DND-41 (cell line): ENCODE data around the gene GMPS.
"Not testable (repeated sequence)": the region's sequence is repeated elsewhere in the genome, so short reads cannot be mapped to it uniquely, and the experiment has no call there.

Experiments
- ATAC-seq: fragments of 200-7000 bp; cut with Tn5 transposase; 3 replicates; pipeline ENCODE4 v1.9.1; 2021; ENCODE audit warnings: low read depth; ENCODE audit not compliant: insufficient read depth
- DNase-seq: peaks from one replicate; pipeline ENCODE4 v3.0.0-alpha.2; 2020
- H2AFZ ChIP-seq: 2 replicates; pipeline ENCODE4 v1.6.0; 2012; ENCODE audit warnings: low read depth, low read length
- H3K27ac ChIP-seq: 2 replicates; pipeline ENCODE4 v1.5.1; 2012; ENCODE audit warnings: low read length, inconsistent platforms
- H3K27me3 ChIP-seq: fragments of 200-600 bp; sonication (generic); 2 replicates; pipeline ENCODE4 v1.6.0; 2012; ENCODE audit warnings: low read length, mild to moderate bottlenecking, inconsistent platforms; ENCODE audit not compliant: insufficient read depth, poor library complexity
- H3K36me3 ChIP-seq: 2 replicates; pipeline ENCODE4 v1.5.1; 2012; ENCODE audit warnings: low read length, inconsistent platforms; ENCODE audit not compliant: insufficient read depth
- H3K4me1 ChIP-seq: 2 replicates; pipeline ENCODE4 v1.5.1; 2012; ENCODE audit warnings: mild to moderate bottlenecking, low read length; ENCODE audit not compliant: insufficient read depth
- H3K4me2 ChIP-seq: 2 replicates; pipeline ENCODE4 v1.6.0; 2012; ENCODE audit warnings: mild to moderate bottlenecking, moderate library complexity, low read length, inconsistent platforms; ENCODE audit not compliant: insufficient read depth
- H3K4me3 ChIP-seq, 2 experiments: fragments of 200-600 bp in 1 of 2; shearing (Covaris generic) in 1 of 2; 2 replicates each; pipeline ENCODE4 v1.5.1; 2012 to 2016; ENCODE audit warnings: inconsistent platforms in 2 of 2, low read length in 2 of 2, mild to moderate bottlenecking in 2 of 2, low read depth in 1 of 2, moderate library complexity in 1 of 2
- H3K79me2 ChIP-seq: 2 replicates; pipeline ENCODE4 v1.6.0; 2012; ENCODE audit warnings: low read length, inconsistent platforms; ENCODE audit not compliant: insufficient read depth
- H3K9ac ChIP-seq: 2 replicates; pipeline ENCODE4 v1.6.0; 2012; ENCODE audit warnings: low read depth, mild to moderate bottlenecking, inconsistent platforms, low read length, moderate library complexity
- H3K9me3 ChIP-seq: 2 replicates; pipeline ENCODE4 v1.5.1; 2012; ENCODE audit warnings: low read length, moderate library complexity, mild to moderate bottlenecking, inconsistent platforms; ENCODE audit not compliant: insufficient read depth, severe bottlenecking
- H4K20me1 ChIP-seq: 2 replicates; pipeline ENCODE4 v1.6.0; 2012; ENCODE audit warnings: low read length; ENCODE audit not compliant: insufficient read depth
- EZH2 ChIP-seq: IDR thresholded peaks from 3 replicates; pipeline ENCODE4 v1.6.1; 2012; ENCODE audit warnings: borderline replicate concordance, low read depth, mild to moderate bottlenecking, moderate library complexity, low read length, inconsistent platforms; ENCODE audit not compliant: severe bottlenecking
- TF ChIP-seq, protein P1 (sequence below): IDR thresholded peaks from 2 replicates; pipeline ENCODE4 v1.5.1; 2012; ENCODE audit warnings: borderline replicate concordance, low read length, moderate library complexity, mild to moderate bottlenecking; ENCODE audit not compliant: poor library complexity, severe bottlenecking; ENCODE audit errors: extremely low read depth

GMPS gene

DNA sequence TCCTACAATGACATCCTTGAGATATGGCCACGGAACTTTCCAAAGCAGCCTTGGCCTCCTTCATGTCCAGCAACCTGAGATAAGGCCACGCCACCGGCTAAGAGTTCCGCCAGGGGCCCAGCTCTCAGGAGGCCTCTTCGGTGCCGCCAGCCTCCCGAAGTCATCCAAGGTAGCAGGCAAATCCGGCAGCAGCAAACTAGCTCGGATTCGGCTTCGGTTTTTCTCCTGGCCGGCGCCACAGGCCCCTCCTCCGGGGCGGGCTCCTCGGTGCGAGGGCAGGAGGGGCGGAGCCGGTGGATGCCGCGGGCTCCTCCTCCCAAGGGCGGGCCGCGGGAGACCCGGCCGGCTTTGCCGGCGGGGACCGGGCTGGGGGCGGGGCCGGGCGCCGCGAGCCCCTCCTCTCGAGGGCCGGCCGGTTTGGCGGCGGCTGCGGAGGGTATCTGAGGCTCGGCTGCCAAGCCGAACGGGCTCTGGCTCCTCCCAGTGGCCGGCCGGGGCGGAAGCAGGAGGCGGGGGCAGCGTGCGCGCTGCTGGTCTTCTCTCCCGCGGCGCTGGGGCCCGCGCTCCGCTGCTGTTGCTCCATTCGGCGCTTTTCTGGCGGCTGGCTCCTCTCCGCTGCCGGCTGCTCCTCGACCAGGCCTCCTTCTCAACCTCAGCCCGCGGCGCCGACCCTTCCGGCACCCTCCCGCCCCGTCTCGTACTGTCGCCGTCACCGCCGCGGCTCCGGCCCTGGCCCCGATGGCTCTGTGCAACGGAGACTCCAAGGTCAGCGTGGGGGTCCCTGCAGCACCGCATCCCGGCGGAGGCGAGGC lies at the start of gene GMPS:
GMPS (plus strand) TSS at position 518 of the 812 bp plus-strand sequence; CDS start at position 739, 221 bp downstream.
- peaks cover 43% of the 10 kb centered on the region for H3K4me1 ChIP-seq
- H3K27me3 ChIP-seq = no peaks in the 10 kb centered on the region
- peak within 1 kb of the TSS; percentile 63 to 95 for H3K4me3 ChIP-seq
- H3K79me2 ChIP-seq = peaks cover 54% of the 10 kb centered on the region
- H2AFZ ChIP-seq = peak within 1 kb of the TSS; percentile 96
- H3K9me3 ChIP-seq = no peaks in the 10 kb centered on the region
- peaks cover 5% of the 10 kb centered on the region; the same call in 1 of the 2 replicates for H3K36me3 ChIP-seq
- peak within 1 kb of the TSS; percentile 88 for H3K27ac ChIP-seq
- TF ChIP-seq, protein P1, sequence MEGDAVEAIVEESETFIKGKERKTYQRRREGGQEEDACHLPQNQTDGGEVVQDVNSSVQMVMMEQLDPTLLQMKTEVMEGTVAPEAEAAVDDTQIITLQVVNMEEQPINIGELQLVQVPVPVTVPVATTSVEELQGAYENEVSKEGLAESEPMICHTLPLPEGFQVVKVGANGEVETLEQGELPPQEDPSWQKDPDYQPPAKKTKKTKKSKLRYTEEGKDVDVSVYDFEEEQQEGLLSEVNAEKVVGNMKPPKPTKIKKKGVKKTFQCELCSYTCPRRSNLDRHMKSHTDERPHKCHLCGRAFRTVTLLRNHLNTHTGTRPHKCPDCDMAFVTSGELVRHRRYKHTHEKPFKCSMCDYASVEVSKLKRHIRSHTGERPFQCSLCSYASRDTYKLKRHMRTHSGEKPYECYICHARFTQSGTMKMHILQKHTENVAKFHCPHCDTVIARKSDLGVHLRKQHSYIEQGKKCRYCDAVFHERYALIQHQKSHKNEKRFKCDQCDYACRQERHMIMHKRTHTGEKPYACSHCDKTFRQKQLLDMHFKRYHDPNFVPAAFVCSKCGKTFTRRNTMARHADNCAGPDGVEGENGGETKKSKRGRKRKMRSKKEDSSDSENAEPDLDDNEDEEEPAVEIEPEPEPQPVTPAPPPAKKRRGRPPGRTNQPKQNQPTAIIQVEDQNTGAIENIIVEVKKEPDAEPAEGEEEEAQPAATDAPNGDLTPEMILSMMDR = peak; percentile 69
- no peak for TF ChIP-seq EZH2
- DNase-seq (peak; percentile 97), ATAC-seq (peak; percentile 87)
- peaks cover 34% of the 10 kb centered on the region for H4K20me1 ChIP-seq
- peak within 1 kb of the TSS; percentile 84 for H3K4me2 ChIP-seq
- H3K9ac ChIP-seq = peak within 1 kb of the TSS; percentile 89

DNA sequence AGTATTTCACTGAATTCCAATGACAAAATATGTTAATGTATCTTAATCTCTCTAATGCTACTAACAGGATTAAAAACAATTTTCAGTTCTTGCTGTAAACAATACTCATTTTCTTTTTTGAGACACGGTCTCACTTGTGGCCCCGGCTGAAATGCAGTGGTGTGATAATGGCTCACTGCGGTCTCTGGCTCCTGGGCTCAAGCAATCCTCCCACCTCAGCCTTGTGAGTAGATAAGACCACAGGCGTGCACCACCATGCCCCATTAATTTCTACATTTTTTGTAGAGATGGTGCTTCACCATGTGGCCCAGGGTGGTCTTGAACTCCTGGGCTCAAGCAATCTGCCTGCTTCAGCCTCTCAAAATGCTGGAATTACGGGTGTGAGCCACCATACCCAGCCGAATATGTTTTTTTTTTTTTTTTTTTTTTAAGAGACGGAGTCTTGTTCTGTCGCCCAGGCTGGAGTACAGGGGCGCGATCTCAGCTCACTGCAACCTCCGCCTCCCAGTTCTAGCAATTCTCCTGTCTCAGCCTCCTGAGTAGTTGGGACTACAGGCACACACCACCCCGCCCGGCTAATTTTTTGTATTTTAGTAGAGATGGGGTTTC lies 41.9 kb upstream of the GMPS start:
- not testable (repeated sequence) for H3K4me1 ChIP-seq, H3K27me3 ChIP-seq, H3K4me3 ChIP-seq, ATAC-seq, H3K9ac ChIP-seq, H3K27ac ChIP-seq, H3K79me2 ChIP-seq, H2AFZ ChIP-seq, H4K20me1 ChIP-seq, H3K4me2 ChIP-seq, DNase-seq, H3K9me3 ChIP-seq
- peaks cover 42% of the 10 kb centered on the region for H3K36me3 ChIP-seq

- Histone ChIP-seq H3K4me1 (no peaks in the 10 kb centered on the region), H3K79me2 (peaks cover 11% of the 10 kb centered on the region; the same call in 1 of the 2 replicates), H3K27ac (no peak overlapping the region)
Observed at GRCh38 chr3:155835341-155836071, 34.9 kb upstream of the GMPS start.

More at GRCh38 chr3:155835341-155836071, 34.9 kb upstream of the GMPS start:
- Histone ChIP-seq H2AFZ (no peak overlapping the region), H4K20me1 (no peaks in the 10 kb centered on the region), H3K36me3 (peaks cover 27% of the 10 kb centered on the region), H3K9ac (no peak overlapping the region), H3K9me3 (no peaks in the 10 kb centered on the region), H3K4me2 (no peak overlapping the region), H3K27me3 (no peaks in the 10 kb centered on the region), H3K4me3 (no peak overlapping the region)
- TF ChIP-seq, protein P1 = no peak
- no peak for TF ChIP-seq EZH2
- peak; percentile 52; the same call in 1 of the 3 replicates for ATAC-seq
- DNase-seq = no peak
